Upper lobe of left lung (tissue), 6 donors: ENCODE results near the gene PAQR5. TPM values are rescaled to one million over a fixed set of nuclear protein-coding genes. Genes with fewer than 3 reads are reported as not detected.

Experiments used
- ATAC-seq, 2 donors: fragments of 200-7000 bp; cut with Tn5 transposase; one replicate each; pipeline ENCODE4 v1.9.1; 2022; ENCODE audit warnings: mild to moderate bottlenecking in 2 of 2, moderate library complexity in 2 of 2; ENCODE audit not compliant: low FRiP score in 2 of 2
- DNase-seq, 2 donors: peaks; one replicate each; pipeline ENCODE4 v3.0.0-alpha.2; 2019 to 2020
- H3K27ac ChIP-seq, 4 donors: fragments of 200-600 bp; sonication (generic); one replicate each; pipeline ENCODE4 v1.5.1; 2016 to 2019
- H3K27me3 ChIP-seq, 4 donors: fragments of 200-600 bp; sonication (generic); one replicate each; pipeline ENCODE4 v1.5.1; 2017 to 2019
- H3K36me3 ChIP-seq, 4 donors: fragments of 200-600 bp; sonication (generic); one replicate each; pipeline ENCODE4 v1.5.1; 2016 to 2019
- H3K4me1 ChIP-seq, 4 donors: fragments of 200-600 bp; sonication (generic); one replicate each; pipeline ENCODE4 v1.5.1; 2018 to 2019
- H3K4me3 ChIP-seq, 4 donors: fragments of 200-600 bp; sonication (generic); one replicate each; pipeline ENCODE4 v1.5.1; 2017 to 2019; ENCODE audit warnings: mild to moderate bottlenecking in 2 of 4, moderate library complexity in 1 of 4
- H3K9me3 ChIP-seq, 4 donors: fragments of 200-600 bp; sonication (generic); one replicate each; pipeline ENCODE4 v1.5.1; 2018 to 2019
- CTCF ChIP-seq, 6 experiments: fragments of 450-650 bp in 4 of 6; fragments of 200-600 bp in 2 of 6; sonication (generic) in 2 of 6; IDR thresholded peaks; one replicate each; pipeline ENCODE4 v1.5.1; 2016 to 2019; ENCODE audit warnings: antibody characterized with exemption in 6 of 6
- EP300 ChIP-seq, 4 donors: sonication (generic); formaldehyde crosslinking; IDR thresholded peaks; one replicate each; pipeline ENCODE4 v1.5.1; 2017; ENCODE audit warnings: antibody characterized with exemption in 4 of 4, control low read depth in 2 of 4
- POLR2A ChIP-seq, 4 donors: fragments of 450-650 bp; IDR thresholded peaks; one replicate each; pipeline ENCODE4 v1.5.1; 2016 to 2017; ENCODE audit warnings: antibody characterized with exemption in 4 of 4, mild to moderate bottlenecking in 2 of 4
- POLR2AphosphoS5 ChIP-seq, 2 donors: sonication (generic); formaldehyde crosslinking; IDR thresholded peaks; one replicate each; pipeline ENCODE4 v1.5.1; 2017; ENCODE audit warnings: antibody characterized with exemption in 2 of 2
- WGBS, 2 donors: methylation state at CpG; one replicate each; pipeline ENCODE4 v1.1.5; 2017 to 2018; 5-methylcytosine and 5-hydroxymethylcytosine counted together
- total RNA-seq, 6 donors: library from RNA; depleted of rRNA in 4 of 6; stranded (reverse); fragments of >200 nt in 4 of 6; gene quantifications; one replicate each; pipeline versions ENCODE4 v1.1.0 to v1.2.1, GENCODE V29; 2016 to 2021
- donor health status: DM: no; HTN: no; CAD: no; lungs with moderate emphysema.
- donor health status: DM: no; HTN: yes; CAD: no; lungs with severe emphysema.

Gene PAQR5
- total RNA-seq, 6 donors from 2014 or later, result 15.5 to 39.8 (median 26.5) TPM

- no peaks in the 10 kb centered on the region for H3K36me3 ChIP-seq
- TF ChIP-seq CTCF (IDR thresholded peaks at IDR 0.05), result no peak
- TF ChIP-seq EP300 (IDR thresholded peaks at IDR 0.05), result no peak
- TF ChIP-seq POLR2A (IDR thresholded peaks at IDR 0.05), result no peak
- TF ChIP-seq POLR2AphosphoS5 (IDR thresholded peaks at IDR 0.05), result no peak
- no peak overlapping the region for H3K27ac ChIP-seq
- peaks cover 3 to 8% (median 7%) of the 10 kb centered on the region in 4 donors for H3K4me1 ChIP-seq
- 95 to 96% methylated on average over 10 of the region's 10 CpGs for WGBS, 2 donors
- H3K27me3 ChIP-seq, result no peaks in the 10 kb centered on the region
- ATAC-seq (no peak), DNase-seq (no peak)
- H3K9me3 ChIP-seq, result no peaks in the 10 kb centered on the region
- H3K4me3 ChIP-seq, result no peak overlapping the region
Measured at GRCh38 chr15:69395460-69395859, 96.7 kb downstream of the PAQR5 start.

- H3K4me3 ChIP-seq, result no peak overlapping the region
- H3K27ac ChIP-seq, result no peak overlapping the region
- WGBS, 2 donors, result 87 to 93% methylated on average over 5 of the region's 5 CpGs
- peaks cover 0 to 2% (median 0%) of the 10 kb centered on the region in 4 donors for H3K36me3 ChIP-seq
- ATAC-seq, result no peak
- DNase-seq, result no peak
- TF ChIP-seq EP300 (IDR thresholded peaks at IDR 0.05), result no peak
- no peak for TF ChIP-seq CTCF (IDR thresholded peaks at IDR 0.05)
- no peak for TF ChIP-seq POLR2A (IDR thresholded peaks at IDR 0.05)
- TF ChIP-seq POLR2AphosphoS5 (IDR thresholded peaks at IDR 0.05), result no peak
- H3K4me1 ChIP-seq, result peaks cover 3 to 8% (median 7%) of the 10 kb centered on the region in 4 donors
- H3K9me3 ChIP-seq, result no peaks in the 10 kb centered on the region
- no peaks in the 10 kb centered on the region for H3K27me3 ChIP-seq
Measured at GRCh38 chr15:69395991-69396390, 97.3 kb downstream of the PAQR5 start.

- ATAC-seq (no peak), DNase-seq (no peak)
- no peak overlapping the region for H3K27ac ChIP-seq
- H3K27me3 ChIP-seq, result no peaks in the 10 kb centered on the region
- no peaks in the 10 kb centered on the region for H3K9me3 ChIP-seq
- H3K4me3 ChIP-seq, result no peak overlapping the region
- TF ChIP-seq CTCF (IDR thresholded peaks at IDR 0.05) (no peak), POLR2AphosphoS5 (IDR thresholded peaks at IDR 0.05) (no peak), EP300 (IDR thresholded peaks at IDR 0.05) (no peak), POLR2A (IDR thresholded peaks at IDR 0.05) (no peak)
- peaks cover 0 to 3% (median 0%) of the 10 kb centered on the region in 4 donors for H3K36me3 ChIP-seq
- H3K4me1 ChIP-seq, result peaks cover 3 to 8% (median 7%) of the 10 kb centered on the region in 4 donors
- WGBS, 2 donors, result 44 to 64% methylated on average over 2 to 7 of the region's 7 CpGs
Measured at GRCh38 chr15:69398491-69398891, 99.8 kb downstream of the PAQR5 start.

- H3K9me3 ChIP-seq, result no peaks in the 10 kb centered on the region
- no peak overlapping the region for H3K4me3 ChIP-seq
- TF ChIP-seq POLR2A (IDR thresholded peaks at IDR 0.05), result no peak
- no peak for TF ChIP-seq CTCF (IDR thresholded peaks at IDR 0.05)
- no peak for TF ChIP-seq EP300 (IDR thresholded peaks at IDR 0.05)
- TF ChIP-seq POLR2AphosphoS5 (IDR thresholded peaks at IDR 0.05), result no peak
- H3K27me3 ChIP-seq, result no peaks in the 10 kb centered on the region
- 84 to 86% methylated on average over 4 to 6 of the region's 6 CpGs for WGBS, 2 donors
- H3K4me1 ChIP-seq, result no peaks in the 10 kb centered on the region
- H3K27ac ChIP-seq, result no peak overlapping the region
- H3K36me3 ChIP-seq, result peaks cover 0 to 3% (median 0%) of the 10 kb centered on the region in 4 donors
- ATAC-seq, result no peak
- no peak for DNase-seq
Measured at GRCh38 chr15:69400850-69401249, 102.1 kb downstream of the PAQR5 start.

- H3K36me3 ChIP-seq, result peaks cover 0 to 3% (median 0%) of the 10 kb centered on the region in 4 donors
- WGBS, 2 donors, result 97 to 100% methylated on average over 2 of the region's 2 CpGs
- H3K27ac ChIP-seq, result no peak overlapping the region
- DNase-seq, result no peak
- no peaks in the 10 kb centered on the region for H3K9me3 ChIP-seq
- no peak for ATAC-seq
- H3K4me1 ChIP-seq, result no peaks in the 10 kb centered on the region
- no peaks in the 10 kb centered on the region for H3K27me3 ChIP-seq
- TF ChIP-seq POLR2AphosphoS5 (IDR thresholded peaks at IDR 0.05) (no peak), EP300 (IDR thresholded peaks at IDR 0.05) (no peak), POLR2A (IDR thresholded peaks at IDR 0.05) (no peak), CTCF (IDR thresholded peaks at IDR 0.05) (no peak)
- H3K4me3 ChIP-seq, result no peak overlapping the region
Measured at GRCh38 chr15:69402816-69403215, 104.1 kb downstream of the PAQR5 start.
